ENCODE data around the gene MGAT4B. TPM values are rescaled to one million over a fixed set of nuclear protein-coding genes. Genes with fewer than 3 reads are reported as not detected.

Gene MGAT4B
- total RNA-seq, 1 experiment from 2014 or later = 99.4 TPM

DNA sequence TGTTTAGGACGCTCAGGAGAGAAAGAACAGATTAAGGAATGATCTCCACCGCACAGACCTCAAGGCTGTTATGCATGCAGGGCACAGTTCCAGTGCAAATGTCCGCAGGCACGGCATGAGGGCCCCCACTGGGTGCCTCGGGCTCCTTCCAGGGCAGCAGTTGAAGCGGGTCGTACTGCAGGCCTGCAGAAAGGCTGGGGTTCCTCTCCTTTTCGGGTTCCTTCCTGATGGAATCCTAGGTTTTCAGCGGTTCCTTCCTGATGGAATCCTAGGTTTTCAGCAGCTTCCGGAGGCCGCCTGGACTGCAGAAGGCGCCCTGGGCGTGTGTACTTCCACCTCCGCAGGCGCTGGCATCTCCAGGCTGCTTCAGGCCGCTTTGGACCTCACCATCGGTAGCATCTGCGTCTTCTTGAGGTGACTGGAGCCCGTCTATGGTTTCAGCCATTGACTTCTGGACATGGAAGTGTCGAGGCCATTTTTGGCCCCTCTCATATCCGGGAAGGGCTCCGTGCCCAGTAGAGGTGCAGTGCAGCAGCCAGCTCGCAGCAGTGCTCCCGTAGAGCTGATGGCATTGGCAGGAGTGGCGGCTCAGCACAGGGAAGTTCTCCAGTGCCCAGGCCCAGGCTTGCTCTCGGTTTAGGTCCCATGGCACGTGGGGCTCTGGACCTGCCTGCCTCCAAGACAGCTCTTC is 5.6 kb upstream of the MGAT4B start:
- DNase-seq (ENCODE audit: low read depth) = no peak

DNA sequence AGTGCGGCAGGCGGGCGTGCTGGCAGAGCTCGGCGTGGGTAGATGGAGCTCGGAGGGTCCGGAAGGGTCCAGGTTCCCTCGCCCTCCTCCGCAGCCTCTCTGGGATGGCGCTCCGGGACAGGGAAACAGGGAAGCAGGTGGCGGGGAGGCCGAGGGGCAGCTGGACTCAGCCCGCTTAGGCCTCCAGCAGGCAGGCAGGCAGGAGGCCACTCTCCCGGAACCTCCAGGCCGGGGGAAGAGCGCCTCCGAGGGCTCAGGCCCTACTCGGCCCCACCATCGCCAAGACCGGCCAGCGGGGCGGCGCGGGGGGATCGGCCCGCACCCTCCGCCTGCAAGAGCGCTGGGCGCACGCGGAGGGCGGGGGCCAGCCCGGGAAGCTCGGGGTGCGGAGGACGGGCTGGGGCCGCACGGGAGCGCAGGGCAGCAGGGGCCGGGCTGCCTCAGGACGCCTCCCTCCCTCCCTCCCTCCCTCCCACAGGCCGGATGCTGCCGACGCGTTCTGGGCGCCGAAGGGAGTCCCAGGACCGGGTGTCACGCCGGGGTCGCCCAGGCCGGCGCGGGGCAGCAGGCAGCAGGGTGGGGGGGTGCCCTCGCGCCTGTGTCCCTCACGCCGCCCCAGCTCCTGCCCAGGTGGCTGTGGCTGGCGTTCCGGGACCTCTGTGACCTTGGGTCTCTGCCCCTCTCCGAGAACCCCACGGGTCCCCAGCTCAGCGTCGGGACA is 977 bp downstream of the MGAT4B start:
- DNase-seq (ENCODE audit: low read depth) = peak; percentile 47

DNA sequence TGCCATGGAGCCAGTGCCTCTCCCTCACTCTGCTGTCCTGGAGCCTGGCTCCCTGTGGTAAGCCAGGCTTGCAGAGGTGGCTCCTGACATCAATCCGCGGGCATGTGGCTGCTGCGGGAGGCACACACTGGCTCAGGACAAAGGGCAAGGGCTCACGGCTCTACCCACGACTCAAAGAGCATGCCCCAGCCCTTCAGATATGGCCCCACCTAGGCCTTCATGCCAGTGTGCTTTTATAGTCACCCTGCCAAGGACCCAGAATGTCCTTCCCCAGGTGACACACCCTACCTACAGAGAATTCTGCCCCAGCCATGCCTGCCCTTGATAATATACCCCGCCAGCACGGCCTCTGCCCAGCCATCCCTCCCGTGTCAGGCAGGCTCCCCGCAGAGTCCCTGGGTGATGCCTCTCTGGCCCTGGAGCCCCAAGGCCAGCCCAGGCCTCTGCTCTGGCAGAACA is 1.6 kb downstream of the MGAT4B start:
- no peak for DNase-seq (ENCODE audit: low read depth)

DNA sequence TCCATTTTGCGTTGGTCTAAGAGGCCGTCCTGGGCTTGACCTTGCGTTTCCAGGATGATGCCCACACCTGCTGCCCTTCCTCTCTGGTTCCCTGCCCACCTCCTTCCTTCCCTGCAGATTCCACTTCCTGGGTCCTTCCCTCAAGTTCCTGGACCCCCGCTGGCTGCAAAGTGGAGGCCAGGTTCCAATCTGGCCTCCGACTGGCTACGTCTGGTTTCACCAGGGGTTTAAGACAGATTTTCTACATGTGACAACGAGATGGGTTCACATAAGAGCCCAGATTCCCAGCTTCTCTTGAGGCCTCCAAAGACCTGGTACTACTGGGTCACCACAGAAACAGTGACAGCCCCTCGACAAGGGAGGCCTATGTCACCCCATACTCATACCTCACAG is 2.1 kb downstream of the MGAT4B start:
- no peak for DNase-seq (ENCODE audit: low read depth)

DNA sequence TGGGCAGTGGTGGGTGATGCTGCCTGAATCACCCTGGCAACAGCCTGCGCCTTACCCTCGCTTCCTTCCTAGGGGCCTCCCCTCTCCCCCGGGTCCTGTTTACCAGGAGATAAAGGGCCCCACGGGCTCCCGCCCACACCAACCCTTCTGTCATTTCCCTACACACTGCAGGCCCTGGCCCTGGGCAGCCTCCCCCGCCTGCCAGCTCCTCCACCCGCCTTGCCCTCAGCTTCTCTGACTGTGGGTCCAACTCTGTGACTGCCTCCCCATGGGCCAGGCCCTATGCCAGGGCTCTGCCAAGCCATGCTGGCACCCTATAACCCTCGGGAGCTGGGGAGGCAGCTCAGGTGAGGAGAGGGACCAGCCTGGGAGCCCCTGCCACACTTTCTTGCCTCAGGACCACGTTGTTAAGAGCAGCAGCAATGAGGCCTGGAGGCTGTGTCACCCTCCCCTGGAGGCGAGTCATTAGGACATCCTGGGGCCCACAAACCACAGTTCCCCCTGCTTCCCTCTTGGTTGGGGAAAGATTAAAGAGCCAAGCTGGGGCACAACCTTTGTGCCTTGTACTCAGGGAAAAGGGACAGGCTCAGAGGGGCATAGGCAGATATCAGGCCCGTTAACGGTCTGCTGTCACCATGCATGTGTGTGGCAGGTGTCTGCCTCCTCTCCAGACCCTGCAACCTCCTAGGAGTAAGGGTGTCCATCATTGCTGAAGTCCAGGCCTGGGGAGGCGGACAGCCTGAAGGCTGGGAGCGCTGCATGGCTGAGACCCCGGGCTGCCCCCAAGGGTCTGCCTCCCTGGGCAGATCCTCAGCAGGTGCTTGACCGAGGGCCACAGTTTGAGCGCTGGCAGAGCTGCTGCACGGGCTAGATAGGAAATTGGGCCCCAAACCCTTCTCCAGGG is 2.8 kb downstream of the MGAT4B start:
- DNase-seq (ENCODE audit: low read depth) = no peak

DNA sequence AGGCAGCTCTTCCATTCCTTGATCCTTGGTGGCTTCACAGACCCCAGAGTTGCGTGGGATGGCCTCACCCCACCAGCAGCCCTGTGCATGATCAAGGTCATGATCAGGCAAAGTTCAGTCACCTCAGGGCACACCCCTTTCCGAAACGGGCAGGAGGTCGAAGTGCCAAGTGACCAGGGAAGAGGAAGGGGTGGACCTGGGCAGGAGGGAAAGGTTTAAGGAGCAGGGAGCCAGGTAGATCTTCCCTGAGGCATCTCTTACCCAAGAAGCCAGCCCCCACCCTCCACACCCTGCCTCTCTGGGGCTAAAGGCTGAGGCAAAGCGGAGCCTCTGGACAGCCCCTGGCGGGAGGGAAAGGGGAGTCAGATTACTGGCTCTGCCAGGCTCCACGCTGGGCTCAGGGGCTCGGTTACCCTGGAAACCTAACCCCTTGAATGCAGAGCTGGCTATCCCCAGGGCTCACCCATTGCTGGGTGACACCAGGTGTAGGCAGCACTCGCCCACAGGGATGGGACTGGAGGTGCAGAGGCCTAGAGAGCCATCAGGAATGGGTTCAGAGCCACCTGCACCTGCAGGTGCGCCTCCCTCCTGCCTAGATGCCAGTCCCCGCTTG is 3.6 kb downstream of the MGAT4B start:
- DNase-seq (ENCODE audit: low read depth) = no peak

DNA sequence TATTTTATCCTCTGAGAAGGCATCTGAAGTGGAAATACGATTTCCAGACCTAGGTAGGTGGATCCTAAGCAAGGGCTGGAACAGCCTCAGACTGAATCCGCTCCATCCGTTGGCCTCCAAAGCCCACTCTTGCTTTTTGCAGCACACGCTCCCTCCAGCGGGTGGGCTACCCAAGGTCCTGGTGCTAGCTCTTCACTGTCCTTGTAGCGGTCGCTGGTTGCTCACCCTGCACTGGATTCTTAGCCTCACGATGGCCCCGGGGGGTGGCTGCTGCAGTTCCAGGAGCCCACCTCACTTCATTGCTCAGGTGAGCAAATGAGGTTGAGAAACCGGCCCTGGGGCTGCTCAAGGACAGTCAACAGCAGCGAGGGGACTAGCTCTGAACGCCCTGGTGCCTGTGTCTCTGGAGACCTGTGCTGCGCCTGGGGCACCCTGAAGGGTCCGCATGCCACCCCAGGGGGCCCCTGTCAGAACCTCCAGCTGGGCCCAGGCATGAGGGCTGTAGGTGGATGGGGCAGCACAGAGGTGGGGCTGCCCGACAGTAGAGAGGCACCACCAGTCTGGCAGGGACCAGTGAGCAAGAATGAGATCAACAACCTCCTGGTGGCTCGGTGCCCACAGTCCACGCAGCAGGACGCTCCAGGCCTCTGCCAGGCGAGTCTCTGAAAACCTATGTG is 4.3 kb downstream of the MGAT4B start:
- DNase-seq (ENCODE audit: low read depth) = no peak

DNA sequence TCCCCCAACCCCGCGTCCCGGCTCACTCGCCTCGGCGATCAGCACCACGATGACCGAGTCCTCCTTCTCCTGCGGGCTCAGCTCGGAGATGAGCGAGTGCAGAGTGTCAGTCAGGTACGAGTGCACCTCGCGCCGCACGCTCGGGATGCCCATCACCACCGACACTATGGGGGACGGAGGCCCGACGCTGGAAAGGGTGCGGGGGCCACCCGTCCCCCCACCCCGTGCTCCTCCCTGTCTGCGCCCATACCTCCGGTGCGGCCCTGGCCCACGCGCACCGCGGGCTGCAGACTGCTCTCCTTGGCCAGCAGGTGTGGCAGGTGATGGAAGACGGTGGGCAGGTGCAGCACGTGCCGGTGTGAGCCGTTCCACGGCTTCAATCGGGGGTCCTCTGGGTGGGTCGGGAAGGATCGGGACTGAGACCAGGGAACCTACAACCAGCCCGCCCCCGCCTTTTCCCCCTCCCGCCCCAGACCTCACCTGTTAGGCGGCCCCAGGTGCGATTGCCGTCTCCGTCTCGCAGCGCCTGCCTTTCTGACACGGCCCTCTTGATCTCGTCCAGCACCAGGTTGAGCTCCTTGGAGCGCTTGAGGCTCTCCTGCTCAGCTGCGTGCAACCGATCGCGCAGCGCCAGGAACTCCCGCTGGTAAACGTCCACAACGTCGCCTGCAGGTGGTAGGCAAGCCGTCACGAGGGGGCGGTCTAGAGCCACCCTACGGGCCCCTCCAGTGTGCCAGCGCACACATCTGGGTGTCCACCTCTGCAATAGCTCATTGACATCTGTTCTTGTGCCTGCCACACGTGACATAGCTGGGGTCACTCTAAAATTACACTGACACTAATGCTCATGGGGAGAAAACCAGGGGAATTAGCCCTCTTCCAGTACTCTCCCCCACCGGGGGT is 5.1 kb downstream of the MGAT4B start:
- no peak for DNase-seq (ENCODE audit: low read depth)

DNA sequence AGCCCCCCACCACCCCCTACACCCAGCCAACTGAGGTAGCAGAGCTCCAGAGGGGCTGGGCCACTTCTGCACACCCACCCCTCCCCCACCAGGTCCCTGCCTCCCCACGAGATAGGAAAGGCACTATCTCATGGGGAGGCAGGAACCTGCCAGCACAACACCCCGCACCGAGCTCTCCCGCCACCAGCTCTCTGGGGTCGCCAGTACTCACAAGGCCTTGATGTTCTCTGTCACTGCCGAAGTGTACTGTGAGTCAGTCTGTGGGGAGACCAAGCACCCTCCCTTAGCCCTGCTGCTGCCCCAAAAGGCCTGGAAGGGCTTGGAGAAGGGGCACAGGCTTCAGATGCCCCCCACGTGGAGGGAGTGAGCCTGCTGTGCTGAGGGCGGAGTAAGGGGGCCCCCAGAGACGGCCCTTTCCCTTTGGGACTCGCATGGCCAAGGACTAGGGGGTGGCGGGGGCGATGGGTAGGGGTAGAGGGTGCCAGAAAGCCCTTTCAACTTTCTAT is 5.9 kb downstream of the MGAT4B start:
- no peak for DNase-seq (ENCODE audit: low read depth)

DNA sequence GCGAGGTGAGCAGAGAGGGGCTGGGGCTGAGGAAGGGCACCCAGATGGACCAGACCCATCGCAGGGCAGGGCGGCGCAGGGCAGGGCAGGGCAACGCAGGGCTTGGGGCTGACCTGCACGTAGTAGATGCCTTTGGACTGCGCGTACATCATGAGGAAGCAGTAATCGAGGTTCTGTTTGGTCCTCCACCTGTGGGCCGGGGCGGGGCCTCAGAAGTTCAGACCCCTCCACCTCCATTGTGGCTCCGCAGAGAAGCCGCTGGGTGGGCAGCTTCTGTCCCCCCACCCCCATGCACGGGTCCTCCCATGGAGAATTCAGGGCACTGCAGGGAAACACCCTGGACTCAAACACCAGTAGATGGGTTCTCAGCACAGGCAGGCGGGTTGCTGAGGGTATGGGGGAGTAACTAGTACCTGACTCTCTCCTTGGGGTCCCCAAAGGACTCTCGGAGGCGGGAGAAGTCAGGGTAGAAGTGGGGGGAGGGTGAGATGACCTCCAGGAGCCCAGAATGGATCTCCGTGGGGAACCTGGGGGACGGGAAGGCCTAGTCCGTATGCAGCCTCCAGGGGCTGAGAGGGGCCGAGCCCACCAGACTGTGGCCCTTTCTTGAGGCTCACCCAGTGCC is 6.5 kb downstream of the MGAT4B start:
- DNase-seq (ENCODE audit: low read depth) = no peak

DNA sequence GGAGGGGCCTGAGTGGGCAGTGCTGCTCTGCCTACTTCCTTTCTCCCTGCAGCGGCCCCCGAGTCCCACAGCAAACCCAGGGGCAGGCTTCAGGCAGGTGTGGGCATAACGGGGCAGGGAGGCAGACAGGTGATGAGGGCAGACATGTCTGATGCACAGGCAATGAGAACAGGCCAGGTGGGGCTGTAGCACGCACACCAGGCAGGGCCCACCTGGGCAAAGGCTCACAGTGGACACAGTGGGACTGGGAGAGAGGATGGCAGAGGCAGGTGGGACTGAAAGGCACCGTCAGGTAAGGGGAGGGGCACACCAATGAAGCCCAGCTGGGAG is 7.1 kb downstream of the MGAT4B start:
- DNase-seq (ENCODE audit: low read depth) = no peak

DNA sequence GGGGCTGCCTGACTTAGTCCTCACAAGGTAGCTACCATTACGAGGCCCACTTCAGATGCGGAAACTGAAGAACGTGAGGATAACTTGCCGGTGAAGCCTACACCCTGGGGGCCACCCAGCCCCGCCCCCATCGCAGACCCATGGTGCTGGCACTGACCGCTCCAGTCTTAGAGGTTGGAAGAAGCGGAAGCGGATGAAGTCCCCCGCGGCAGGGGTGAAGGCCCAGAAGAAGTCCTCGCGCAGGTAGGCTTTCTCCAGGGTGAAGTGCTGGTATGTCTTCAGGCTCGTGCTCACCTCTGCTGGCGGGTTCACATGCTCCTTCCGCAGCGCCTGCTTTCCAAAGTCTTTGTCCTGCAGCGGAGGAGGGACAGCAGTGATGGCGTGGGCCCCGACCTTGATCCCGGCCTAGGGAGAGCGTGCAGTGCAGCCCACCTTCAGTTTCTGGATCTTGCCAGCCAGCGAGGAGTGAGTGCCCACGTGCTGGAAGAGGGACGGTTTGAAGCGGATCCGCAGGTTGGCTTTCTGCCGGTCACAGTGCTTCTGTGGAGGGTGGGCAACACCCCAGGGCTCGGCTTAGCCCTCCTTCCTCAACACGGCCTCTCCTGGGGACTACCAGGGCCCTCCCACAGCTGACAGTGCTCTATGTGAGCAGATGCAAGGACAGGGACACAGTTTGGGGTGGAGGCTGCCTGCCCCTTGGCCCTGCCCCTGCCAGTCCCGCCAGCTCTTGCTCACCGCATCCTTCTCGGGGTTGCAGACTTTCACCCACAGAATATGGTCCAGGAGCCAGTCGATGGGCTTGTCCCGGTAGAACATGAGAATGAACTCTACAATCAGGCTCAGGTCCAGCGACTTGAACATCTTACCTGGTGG is 7.7 kb downstream of the MGAT4B start:
- no peak for DNase-seq (ENCODE audit: low read depth)

DNA sequence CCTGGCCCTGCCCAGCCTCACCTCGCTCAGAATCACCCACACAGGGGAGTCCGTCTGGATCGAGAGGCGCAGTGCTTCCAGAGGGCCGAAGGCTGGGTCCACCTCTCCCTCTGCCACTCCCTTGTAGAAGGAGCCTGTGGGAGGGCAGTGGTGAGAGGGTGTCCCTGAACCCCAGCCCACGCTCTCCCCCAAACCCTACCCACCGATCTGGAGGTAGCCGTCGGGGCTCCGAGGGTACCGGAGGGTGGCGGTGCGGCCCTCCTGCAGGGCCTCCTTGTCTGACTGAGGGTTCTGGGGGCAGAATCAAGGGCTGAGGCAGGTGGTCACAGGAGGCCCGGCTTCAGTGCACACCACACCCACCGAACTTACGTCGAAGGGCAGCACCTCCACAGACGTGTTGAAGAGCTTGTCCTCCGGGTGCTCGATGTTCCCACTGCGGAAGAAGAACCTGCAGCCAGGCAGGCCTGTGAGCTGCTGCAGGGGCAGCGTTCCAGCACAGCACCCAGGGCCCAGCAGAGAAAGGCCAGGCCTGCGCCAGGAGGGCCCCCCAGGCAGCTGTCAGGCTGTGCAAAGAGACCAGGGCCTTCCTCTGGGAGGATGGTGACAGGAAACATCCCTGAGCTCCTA is 8.4 kb downstream of the MGAT4B start:
- DNase-seq (ENCODE audit: low read depth) = no peak

DNA sequence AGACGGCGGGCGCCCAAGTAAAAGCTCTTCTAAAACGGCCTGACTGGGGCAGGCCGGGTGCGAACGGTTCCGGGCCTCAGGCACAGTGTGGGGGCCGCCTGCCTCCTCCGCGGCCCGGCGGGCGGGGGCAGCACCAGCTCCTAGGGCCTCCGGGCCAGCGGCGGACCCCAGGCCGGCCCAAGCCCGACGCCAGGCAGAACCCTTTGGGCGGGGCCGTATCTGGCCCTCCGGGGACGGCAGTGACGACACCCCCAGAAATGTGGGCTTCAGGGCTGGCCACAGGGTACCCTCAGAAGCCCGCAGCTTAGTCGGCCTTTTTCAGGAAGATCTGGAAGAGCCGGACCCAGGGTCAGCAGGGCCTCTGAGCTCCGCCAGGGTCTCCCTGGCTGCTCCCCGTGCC is 8.9 kb downstream of the MGAT4B start:
- no peak for DNase-seq (ENCODE audit: low read depth)

DNA sequence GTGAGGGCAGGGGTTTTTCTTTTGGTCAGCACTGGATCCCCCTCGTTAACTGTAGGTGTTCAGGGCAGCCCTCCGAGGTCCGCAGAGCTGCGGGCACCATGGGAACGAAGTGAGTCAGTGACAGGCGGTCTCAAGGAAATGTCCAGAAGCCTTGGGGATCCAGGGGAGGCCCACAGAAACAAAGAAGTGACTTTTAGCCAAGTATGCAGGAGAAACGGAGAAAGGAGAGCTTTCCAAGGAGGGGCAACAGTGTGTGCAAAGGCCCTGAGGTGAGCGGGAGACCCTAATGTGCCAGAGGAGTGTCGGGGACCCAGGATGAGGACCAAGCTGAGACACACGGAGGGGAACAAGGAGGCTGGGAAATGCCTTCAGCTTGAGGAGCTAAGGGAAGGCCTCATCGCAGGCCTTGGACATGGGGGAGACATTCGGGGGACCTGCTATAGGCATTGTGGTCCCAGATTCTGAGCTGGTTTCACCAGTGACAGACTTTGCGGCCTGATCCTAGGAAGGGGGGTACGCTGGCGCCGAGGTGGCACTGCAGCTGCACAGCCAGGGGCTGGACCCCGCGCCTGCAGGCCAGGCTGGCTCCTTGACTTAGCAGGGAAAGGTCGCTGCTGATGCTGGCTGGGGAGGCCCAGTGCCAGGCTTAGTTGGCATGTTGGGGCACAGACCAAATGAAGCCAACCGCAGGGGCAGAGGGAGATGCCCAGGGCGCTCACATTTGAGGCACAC is 9.6 kb downstream of the MGAT4B start:
- no peak for DNase-seq (ENCODE audit: low read depth)

DNA sequence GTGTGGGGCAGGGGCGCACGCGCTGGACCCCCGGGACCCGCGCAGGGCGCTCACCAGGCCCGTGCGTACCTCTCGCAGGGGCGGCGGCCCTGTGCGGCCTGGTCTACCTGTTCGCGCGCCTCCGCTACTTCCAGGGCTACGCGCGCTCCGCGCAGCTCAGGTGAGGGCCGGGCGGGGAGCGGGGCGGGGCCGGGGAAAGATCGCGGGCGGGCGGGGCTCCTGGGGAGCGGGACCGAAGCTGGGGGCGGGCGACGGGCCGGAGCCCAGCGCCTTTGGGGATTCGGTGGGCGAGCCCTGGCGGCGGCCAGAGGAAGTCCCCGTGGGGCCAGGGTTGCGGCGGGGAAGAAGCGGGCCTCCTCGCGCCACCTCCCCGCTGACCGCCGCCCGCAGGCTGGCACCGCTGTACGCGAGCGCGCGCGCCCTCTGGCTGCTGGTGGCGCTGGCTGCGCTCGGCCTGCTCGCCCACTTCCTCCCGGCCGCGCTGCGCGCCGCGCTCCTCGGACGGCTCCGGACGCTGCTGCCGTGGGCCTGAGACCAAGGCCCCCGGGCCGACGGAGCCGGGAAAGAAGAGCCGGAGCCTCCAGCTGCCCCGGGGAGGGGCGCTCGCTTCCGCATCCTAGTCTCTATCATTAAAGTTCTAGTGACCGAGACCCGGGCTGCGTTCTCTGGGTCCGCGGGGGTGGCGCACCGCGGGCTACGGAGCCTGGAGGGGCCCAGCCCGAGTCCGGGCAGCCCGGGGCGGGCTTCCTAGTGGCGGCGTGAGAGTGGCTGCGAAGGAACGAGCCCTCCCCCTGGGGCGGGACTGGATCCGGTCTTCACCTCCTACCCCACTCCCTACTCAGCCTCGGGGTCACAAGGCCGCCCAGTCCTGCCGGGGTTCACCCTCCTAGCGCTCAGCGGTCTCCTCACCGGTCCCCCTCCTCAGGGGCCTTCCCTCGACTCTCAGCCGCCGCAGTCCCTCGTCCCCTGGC is 10.5 kb downstream of the MGAT4B start:
- DNase-seq (ENCODE audit: low read depth) = peak; percentile 77

Measured in RPMI7951 (cell line).